ENCODE data around the gene BMAL1.

GRCh38 chr11:13421561-13421960, 144.0 kb downstream of the BMAL1 start:
- TF ChIP-seq RFX5 (IDR thresholded peaks at IDR 0.05; ENCODE audit: low read depth, low read length) (no peak), CTCF (conservative IDR thresholded peaks at IDR 0.05; ENCODE audit: low read depth, low read length) (no peak), RAD21 (IDR thresholded peaks at IDR 0.05; ENCODE audit: low read length) (no peak), MAZ (IDR thresholded peaks at IDR 0.05; ENCODE audit: borderline replicate concordance, low read depth, low read length) (no peak), POLR2A (IDR thresholded peaks at IDR 0.05; ENCODE audit: low read depth, low read length) (no peak), RCOR1 (IDR thresholded peaks at IDR 0.05; ENCODE audit: insufficient replicate concordance, low read length) (no peak), MXI1 (IDR thresholded peaks at IDR 0.05; ENCODE audit: borderline replicate concordance, low read depth, low read length) (no peak), CEBPB (IDR thresholded peaks at IDR 0.05; ENCODE audit: low read depth, low read length) (no peak), NFE2L2 (IDR thresholded peaks at IDR 0.05; ENCODE audit: low read depth, low read length) (no peak), FOS (IDR thresholded peaks at IDR 0.05; ENCODE audit: low read depth, low read length) (no peak), USF2 (IDR thresholded peaks at IDR 0.05; ENCODE audit: low read depth, low read length) (no peak), SMC3 (IDR thresholded peaks at IDR 0.05; ENCODE audit: low read depth, low read length) (no peak)

Measured in IMR-90 (cell line).